Nephron progenitor cell (in vitro differentiated cells): Measurements from ENCODE around the gene SH3BP5.

Experiments
- DNase-seq: peaks from one replicate; pipeline ENCODE4 v3.0.0; 2021
- H3K27ac Mint-ChIP-seq: 2 replicates; pipeline ENCODE4 v1.8.0; 2021; ENCODE audit warnings: mild to moderate bottlenecking, moderate library complexity, mixed read lengths
- H3K27me3 Mint-ChIP-seq: 2 replicates; pipeline ENCODE4 v1.8.0; 2021; ENCODE audit warnings: mild to moderate bottlenecking, low read depth, mixed read lengths; ENCODE audit not compliant: poor library complexity
- H3K36me3 Mint-ChIP-seq: 2 replicates; pipeline ENCODE4 v1.8.0; 2021; ENCODE audit warnings: low read depth, mixed read lengths
- H3K4me1 Mint-ChIP-seq: 2 replicates; pipeline ENCODE4 v1.8.0; 2021; ENCODE audit warnings: mixed read lengths
- H3K4me3 Mint-ChIP-seq: 2 replicates; pipeline ENCODE4 v1.8.0; 2021; ENCODE audit warnings: mild to moderate bottlenecking, moderate library complexity, mixed read lengths
- H3K9me3 Mint-ChIP-seq: 2 replicates; pipeline ENCODE4 v1.8.0; 2021; ENCODE audit warnings: mild to moderate bottlenecking, moderate library complexity, mixed read lengths
- CTCF ChIP-seq: fragments of 200-600 bp; sonication (generic); IDR thresholded peaks from 2 replicates; pipeline ENCODE4 v1.5.0; 2021; ENCODE audit warnings: antibody characterized with exemption

SH3BP5 gene

GRCh38 chr3:15279205-15279604, 53.2 kb downstream of the SH3BP5 start:
- Mint-ChIP-seq H3K4me3 (no peak overlapping the region), H3K27me3 (peaks cover 4% of the 10 kb centered on the region), H3K9me3 (no peaks in the 10 kb centered on the region), H3K36me3 (no peaks in the 10 kb centered on the region), H3K4me1 (peaks cover 16% of the 10 kb centered on the region), H3K27ac (no peak overlapping the region)
- no peak for DNase-seq
- no peak for TF ChIP-seq CTCF

- Mint-ChIP-seq H3K4me1 (peaks cover 13% of the 10 kb centered on the region), H3K4me3 (no peak overlapping the region), H3K27me3 (peaks cover 4% of the 10 kb centered on the region), H3K9me3 (no peaks in the 10 kb centered on the region), H3K27ac (no peak overlapping the region), H3K36me3 (no peaks in the 10 kb centered on the region)
- DNase-seq: no peak
- TF ChIP-seq CTCF: no peak
These were observed 54.4 kb downstream of the SH3BP5 start for GRCh38 chr3:15277861-15278500.

- DNase-seq: no peak
- H3K27ac Mint-ChIP-seq: no peak overlapping the region
- no peak for TF ChIP-seq CTCF
- no peak overlapping the region for H3K4me3 Mint-ChIP-seq
- H3K27me3 Mint-ChIP-seq: peaks cover 4% of the 10 kb centered on the region
- H3K9me3 Mint-ChIP-seq: no peaks in the 10 kb centered on the region
- peaks cover 13% of the 10 kb centered on the region for H3K4me1 Mint-ChIP-seq
- no peaks in the 10 kb centered on the region for H3K36me3 Mint-ChIP-seq
These were observed 56.2 kb downstream of the SH3BP5 start for GRCh38 chr3:15276028-15276724.

- Mint-ChIP-seq H3K27ac (no peak overlapping the region), H3K27me3 (no peaks in the 10 kb centered on the region), H3K36me3 (no peaks in the 10 kb centered on the region), H3K9me3 (no peaks in the 10 kb centered on the region), H3K4me3 (no peak overlapping the region), H3K4me1 (peaks cover 12% of the 10 kb centered on the region)
- no peak for TF ChIP-seq CTCF
- DNase-seq: no peak
These were observed 59.2 kb downstream of the SH3BP5 start for GRCh38 chr3:15273227-15273626.

- no peaks in the 10 kb centered on the region for H3K36me3 Mint-ChIP-seq
- H3K27ac Mint-ChIP-seq: no peak overlapping the region
- no peak overlapping the region for H3K4me3 Mint-ChIP-seq
- no peaks in the 10 kb centered on the region for H3K9me3 Mint-ChIP-seq
- DNase-seq: no peak
- peaks cover 3% of the 10 kb centered on the region for H3K27me3 Mint-ChIP-seq
- H3K4me1 Mint-ChIP-seq: peaks cover 11% of the 10 kb centered on the region
- no peak for TF ChIP-seq CTCF
These were observed 59.8 kb downstream of the SH3BP5 start for GRCh38 chr3:15272426-15273196.
